22Rv1 (cell line): ENCODE data around the gene DIP2A.

Experiments
- H3K27ac ChIP-seq: fragments of 450-650 bp; 2 replicates; pipeline ENCODE4 v1.5.1; 2017
- ZFX ChIP-seq: fragments of 450-650 bp; IDR thresholded peaks from 2 replicates; pipeline ENCODE4 v1.6.1; 2017; ENCODE audit warnings: antibody characterized with exemption, borderline replicate concordance
- TF ChIP-seq, protein P1 (sequence below): fragments of 450-650 bp; IDR thresholded peaks from 2 replicates; pipeline ENCODE4 v1.5.1; 2017; ENCODE audit warnings: mild to moderate bottlenecking

DIP2A gene

DNA sequence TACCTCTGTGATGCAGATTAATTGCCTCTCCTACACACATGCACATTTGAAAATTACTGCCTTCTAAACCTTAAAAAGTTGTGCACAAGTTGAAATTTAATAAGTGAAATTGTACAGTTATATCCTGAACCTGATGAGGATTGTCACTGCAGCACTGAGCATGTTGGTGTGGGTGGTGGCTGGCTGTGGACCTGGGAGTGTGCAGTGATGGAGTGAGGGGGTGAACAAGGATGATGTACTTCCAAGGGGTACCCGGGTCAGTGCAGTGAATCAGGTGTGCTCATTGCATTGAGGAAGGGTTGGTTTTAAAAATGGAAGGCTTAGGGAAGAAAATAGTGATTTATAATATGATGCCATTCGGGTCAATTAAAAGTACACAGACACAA lies 24.1 kb downstream of the DIP2A start:
- TF ChIP-seq, protein P1, sequence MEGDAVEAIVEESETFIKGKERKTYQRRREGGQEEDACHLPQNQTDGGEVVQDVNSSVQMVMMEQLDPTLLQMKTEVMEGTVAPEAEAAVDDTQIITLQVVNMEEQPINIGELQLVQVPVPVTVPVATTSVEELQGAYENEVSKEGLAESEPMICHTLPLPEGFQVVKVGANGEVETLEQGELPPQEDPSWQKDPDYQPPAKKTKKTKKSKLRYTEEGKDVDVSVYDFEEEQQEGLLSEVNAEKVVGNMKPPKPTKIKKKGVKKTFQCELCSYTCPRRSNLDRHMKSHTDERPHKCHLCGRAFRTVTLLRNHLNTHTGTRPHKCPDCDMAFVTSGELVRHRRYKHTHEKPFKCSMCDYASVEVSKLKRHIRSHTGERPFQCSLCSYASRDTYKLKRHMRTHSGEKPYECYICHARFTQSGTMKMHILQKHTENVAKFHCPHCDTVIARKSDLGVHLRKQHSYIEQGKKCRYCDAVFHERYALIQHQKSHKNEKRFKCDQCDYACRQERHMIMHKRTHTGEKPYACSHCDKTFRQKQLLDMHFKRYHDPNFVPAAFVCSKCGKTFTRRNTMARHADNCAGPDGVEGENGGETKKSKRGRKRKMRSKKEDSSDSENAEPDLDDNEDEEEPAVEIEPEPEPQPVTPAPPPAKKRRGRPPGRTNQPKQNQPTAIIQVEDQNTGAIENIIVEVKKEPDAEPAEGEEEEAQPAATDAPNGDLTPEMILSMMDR: no peak
- no peak for TF ChIP-seq ZFX
- no peak overlapping the region for H3K27ac ChIP-seq

DNA sequence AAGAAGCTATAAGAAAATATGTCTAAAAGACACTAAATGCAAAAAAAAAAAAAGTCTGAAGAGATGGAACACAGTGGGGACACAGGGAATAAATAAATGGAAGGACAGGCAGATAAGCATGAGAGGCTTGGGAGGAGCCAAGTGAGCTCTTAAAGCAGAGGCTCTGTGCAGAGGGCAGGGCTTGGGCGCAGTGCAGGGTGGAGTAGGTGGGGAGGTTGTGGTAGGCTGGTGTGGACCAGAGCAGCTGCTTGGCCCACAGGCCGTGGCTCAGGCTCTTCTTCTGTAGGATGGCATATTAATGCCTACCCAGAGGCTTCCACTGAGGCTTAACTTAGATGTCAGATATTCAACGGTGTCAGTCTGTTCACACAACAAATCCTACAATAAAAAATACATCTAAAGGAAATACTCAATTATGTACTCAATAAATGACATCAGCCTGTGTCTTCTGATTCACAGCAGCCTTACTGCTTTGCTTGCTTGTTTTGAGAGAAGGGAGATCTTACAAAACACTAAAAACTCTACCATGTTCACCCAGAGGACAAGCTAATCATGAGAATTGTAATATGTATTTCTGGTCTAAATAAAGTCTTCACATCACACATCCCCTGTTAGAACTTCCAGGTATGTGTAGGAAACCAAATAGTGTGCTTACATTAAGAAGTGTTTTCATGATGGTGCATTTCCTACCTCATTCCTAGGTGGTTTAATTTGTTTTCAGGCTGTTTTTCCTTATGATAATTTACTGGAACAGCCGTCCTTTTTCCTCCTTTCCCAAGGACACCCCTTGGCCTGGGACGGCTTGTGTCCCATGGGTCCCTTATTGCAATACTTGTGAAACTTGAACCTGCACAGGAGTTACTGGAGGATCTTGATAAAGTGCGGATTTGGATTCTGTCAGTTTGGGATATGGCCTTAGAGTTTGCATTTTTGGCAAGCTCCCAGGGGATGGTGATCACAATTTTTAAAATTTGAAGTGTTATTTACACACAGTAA lies 24.9 kb downstream of the DIP2A start:
- no peak overlapping the region for H3K27ac ChIP-seq
- TF ChIP-seq, protein P1: no peak
- TF ChIP-seq ZFX: no peak

DNA sequence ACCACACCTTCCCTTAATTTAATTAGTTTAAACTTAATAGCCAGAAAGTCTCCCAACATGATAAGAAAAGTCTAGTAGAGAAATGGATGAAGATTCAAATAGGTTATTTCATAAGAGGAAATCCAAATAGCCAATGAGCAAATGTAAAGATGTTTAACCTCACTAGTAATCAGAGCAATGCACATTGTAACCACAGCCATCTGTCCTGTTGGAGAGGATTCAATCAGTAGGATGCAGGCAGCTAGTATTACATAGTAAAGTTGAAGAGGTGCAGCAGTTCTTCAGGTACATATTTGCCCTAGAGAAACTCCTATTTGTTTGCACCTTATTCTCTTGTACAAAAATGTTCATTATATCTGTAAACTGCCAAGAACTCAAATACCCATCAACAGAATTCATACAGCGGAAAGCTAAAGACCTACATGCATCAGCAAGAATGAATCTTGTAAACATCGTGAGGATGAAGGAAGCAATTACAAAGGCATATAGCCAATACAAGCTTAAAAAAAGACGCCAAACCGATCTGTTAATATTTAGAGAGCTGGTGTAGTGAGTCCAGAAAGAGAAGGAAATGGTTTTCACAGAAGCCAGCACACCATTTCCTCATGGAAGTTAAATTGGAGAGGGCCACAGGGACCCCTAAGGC lies 27.9 kb downstream of the DIP2A start:
- TF ChIP-seq, protein P1: no peak
- TF ChIP-seq ZFX: no peak
- no peak overlapping the region for H3K27ac ChIP-seq

DNA sequence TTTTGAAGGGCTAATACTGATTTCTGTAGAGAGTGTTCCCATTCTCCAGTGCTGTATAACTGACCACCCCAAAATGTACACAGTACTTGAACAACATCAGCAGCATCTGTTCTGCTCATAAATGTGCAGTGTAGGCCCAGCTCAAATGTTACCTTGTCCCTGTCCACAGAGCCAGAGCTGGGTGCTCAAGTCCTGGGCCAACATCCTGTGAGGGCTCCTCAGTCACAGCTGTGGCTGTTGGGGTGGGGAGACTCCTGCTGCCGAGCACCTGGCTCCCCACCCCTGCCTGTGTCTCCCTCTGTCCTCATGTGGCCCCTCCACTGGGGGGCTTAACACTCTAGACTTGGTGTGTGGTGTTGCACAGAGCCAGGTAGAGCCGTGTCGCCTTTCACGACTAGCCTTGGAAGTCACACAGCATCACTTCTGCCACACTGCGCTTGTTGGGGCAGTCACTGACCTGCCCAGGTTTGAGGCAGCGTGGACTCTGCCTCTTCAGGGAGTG lies 30.5 kb downstream of the DIP2A start:
- H3K27ac ChIP-seq: no peak overlapping the region
- TF ChIP-seq, protein P1: no peak
- no peak for TF ChIP-seq ZFX

DNA sequence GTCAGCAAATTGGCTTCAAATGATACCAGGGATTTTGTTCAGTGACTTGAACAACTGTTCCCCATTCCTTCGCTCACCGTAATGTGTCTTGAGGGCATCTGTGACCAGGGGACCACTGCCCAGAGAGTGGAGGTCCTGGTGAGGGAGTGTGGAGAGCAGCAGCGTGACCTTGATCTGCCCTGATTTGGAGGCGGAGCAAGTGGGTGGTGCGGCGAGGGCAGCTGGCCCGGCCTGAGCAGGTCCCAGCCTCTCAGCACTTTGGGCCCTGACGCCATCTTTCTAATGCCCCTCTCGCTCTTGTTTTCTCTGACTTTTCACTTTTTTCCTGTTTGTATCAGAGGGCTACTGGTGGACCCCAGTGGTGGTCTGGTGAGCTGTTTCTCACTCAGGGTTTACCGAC lies 31.1 kb downstream of the DIP2A start:
- TF ChIP-seq, protein P1: no peak
- no peak for TF ChIP-seq ZFX

DNA sequence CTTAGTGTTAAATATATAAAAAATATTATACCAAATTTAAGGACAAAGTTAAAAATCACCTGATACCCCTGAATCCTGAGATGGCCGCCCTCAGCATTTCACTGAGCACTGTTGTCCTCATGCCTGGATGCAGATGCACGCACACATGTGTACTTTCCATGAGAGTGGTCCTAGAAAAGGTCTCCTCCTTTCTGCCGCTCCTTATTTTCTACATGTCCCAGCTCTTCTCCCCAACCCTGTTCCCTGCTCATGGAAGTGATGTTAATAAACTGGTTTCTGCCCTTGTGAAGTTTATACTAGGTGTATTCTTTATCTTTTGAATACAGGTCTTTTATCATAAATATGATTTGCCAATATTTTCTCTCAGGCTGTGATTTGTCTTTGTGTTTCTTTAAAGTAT lies 32.9 kb downstream of the DIP2A start:
- TF ChIP-seq, protein P1: no peak
- TF ChIP-seq ZFX: no peak
- H3K27ac ChIP-seq: no peak overlapping the region

More for the DNA sequence above, 31.1 kb downstream of the DIP2A start:
- no peak overlapping the region for H3K27ac ChIP-seq

DNA sequence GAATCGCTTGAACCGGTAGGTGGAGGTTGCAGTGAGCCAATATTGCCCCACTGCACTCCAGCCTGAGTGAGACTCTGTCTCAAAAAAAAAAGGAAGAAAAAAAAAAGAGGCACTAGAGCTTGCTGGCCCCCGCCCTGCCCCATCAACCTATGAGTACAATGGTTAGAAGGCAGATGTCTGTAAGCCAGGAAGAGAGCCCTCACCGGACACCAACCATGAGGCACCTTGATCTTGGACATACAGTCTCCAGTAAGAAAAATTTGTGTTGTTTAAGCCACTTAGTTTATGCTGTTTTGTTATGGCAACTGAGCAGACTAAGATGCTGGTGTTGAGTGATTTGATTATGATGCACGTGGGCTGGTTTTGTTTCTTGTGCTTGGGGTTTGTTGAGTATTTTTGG lies 34.2 kb downstream of the DIP2A start:
- TF ChIP-seq ZFX: no peak
- TF ChIP-seq, protein P1: no peak
- H3K27ac ChIP-seq: no peak overlapping the region
